B cell (primary cell): ENCODE results near the gene GCH1. TPM values are rescaled to one million over a fixed set of nuclear protein-coding genes. Genes with fewer than 3 reads are reported as not detected.

Experiments used
- ATAC-seq: fragments of 200-7000 bp; cut with Tn5 transposase; one replicate; pipeline ENCODE4 v1.10.0; 2021; ENCODE audit warnings: low read depth, mild to moderate bottlenecking, moderate number of reproducible peaks, moderate library complexity
- CTCF ChIA-PET: fragments of 350-600 bp; sonication (Branson Sonifier 250); formaldehyde crosslinking; loops from one replicate; lab custom pipeline; 2021; ENCODE audit warnings: antibody characterized with exemption, inconsistent platforms; lab: Charles Lee
- POLR2A ChIA-PET: fragments of 350-600 bp; sonication (Branson Sonifier 250); formaldehyde crosslinking; loops from one replicate; lab custom pipeline; 2021; ENCODE audit warnings: antibody characterized with exemption; lab: Charles Lee
- DNase-seq: peaks from one replicate; pipeline ENCODE4 v3.0.0; 2013
- H2AFZ ChIP-seq: 2 replicates; pipeline ENCODE4 v1.6.1; 2012; ENCODE audit warnings: mild to moderate bottlenecking, low read depth, low read length; ENCODE audit not compliant: insufficient read depth, poor library complexity, severe bottlenecking
- H3K27ac ChIP-seq, 2 donors: 1 replicate in 1 of 2; 2 replicates in 1 of 2; pipeline ENCODE4 v1.5.1; 2012 to 2013; ENCODE audit warnings: low read length in 2 of 2, mild to moderate bottlenecking in 2 of 2, moderate library complexity in 1 of 2
- H3K27me3 ChIP-seq, 4 experiments: fragments of 200-600 bp in 1 of 4; sonication (generic) in 1 of 4; replicated peaks in 1 of 4; 1 replicate in 2 of 4; 2 replicates in 2 of 4; pipeline versions ENCODE4 v1.6.1 to v1.7.0; 2013 to 2016; ENCODE audit warnings: low read length in 3 of 4, mild to moderate bottlenecking in 2 of 4, mixed read lengths in 1 of 4, moderate library complexity in 1 of 4; ENCODE audit not compliant: insufficient read depth in 4 of 4, control insufficient read depth in 3 of 4; ENCODE audit errors: control extremely low read depth in 1 of 4
- H3K36me3 ChIP-seq, 2 experiments: replicated peaks in 1 of 2; 1 replicate in 1 of 2; 2 replicates in 1 of 2; pipeline versions ENCODE4 v1.6.1 to v1.7.1; 2013; ENCODE audit warnings: low read length in 1 of 2; ENCODE audit not compliant: insufficient read depth in 2 of 2, control insufficient read depth in 1 of 2; ENCODE audit errors: control extremely low read depth in 1 of 2, extremely low read depth in 1 of 2
- H3K4me1 ChIP-seq, 2 donors: fragments of 200-600 bp in 1 of 2; sonication (generic) in 1 of 2; 1 replicate in 1 of 2; 2 replicates in 1 of 2; pipeline versions ENCODE4 v1.5.1 to v1.6.1; 2013 to 2017; ENCODE audit warnings: low read length in 2 of 2; ENCODE audit not compliant: control insufficient read depth in 2 of 2, insufficient read depth in 2 of 2
- H3K4me2 ChIP-seq: replicated peaks from 2 replicates; pipeline ENCODE3; 2012; ENCODE audit warnings: mild to moderate bottlenecking, low read depth, low read length; ENCODE audit not compliant: poor library complexity, severe bottlenecking
- H3K4me3 ChIP-seq, 5 experiments: fragments of 200-600 bp in 1 of 5; sonication (generic) in 1 of 5; 1 replicate in 3 of 5; 2 replicates in 2 of 5; pipeline versions ENCODE4 v1.5.1 to v1.7.0; 2011 to 2016; ENCODE audit warnings: low read length in 4 of 5, mild to moderate bottlenecking in 4 of 5, low read depth in 2 of 5, control low read depth in 1 of 5, moderate library complexity in 1 of 5; ENCODE audit not compliant: insufficient read depth in 1 of 5; ENCODE audit errors: control extremely low read depth in 1 of 5, extremely low read depth in 1 of 5
- H3K79me2 ChIP-seq: fragments of 200-600 bp; sonication (generic); one replicate; pipeline ENCODE4 v1.6.0; 2016; ENCODE audit warnings: low read length; ENCODE audit not compliant: control insufficient read depth, insufficient read depth
- H3K9ac ChIP-seq: fragments of 200-600 bp; sonication (generic); 2 replicates; pipeline ENCODE4 v1.6.1; 2017; ENCODE audit warnings: mild to moderate bottlenecking, low read length, moderate library complexity
- H3K9me3 ChIP-seq, 3 donors: one replicate each; pipeline versions ENCODE4 v1.6.1 to v1.7.1; 2013; ENCODE audit warnings: low read length in 2 of 3; ENCODE audit not compliant: control insufficient read depth in 2 of 3, insufficient read depth in 1 of 3; ENCODE audit errors: control extremely low read depth in 1 of 3
- H4K20me1 ChIP-seq: 2 replicates; pipeline ENCODE4 v1.6.0; 2012; ENCODE audit warnings: mild to moderate bottlenecking, low read length; ENCODE audit not compliant: insufficient read depth, control insufficient read depth, poor library complexity, severe bottlenecking
- H3K27ac Mint-ChIP-seq: one replicate; pipeline ENCODE4 v1.8.0; 2021; ENCODE audit warnings: mixed read lengths
- H3K27me3 Mint-ChIP-seq: one replicate; pipeline ENCODE4 v1.8.0; 2021; ENCODE audit warnings: mixed read lengths
- H3K4me1 Mint-ChIP-seq: one replicate; pipeline ENCODE4 v1.8.0; 2021; ENCODE audit warnings: mixed read lengths
- H3K4me3 Mint-ChIP-seq: one replicate; pipeline ENCODE4 v1.8.0; 2021; ENCODE audit warnings: mixed read lengths
- H3K9me3 Mint-ChIP-seq: one replicate; pipeline ENCODE4 v1.8.0; 2022; ENCODE audit warnings: mixed read lengths; ENCODE audit not compliant: insufficient read depth
- EZH2 ChIP-seq: IDR thresholded peaks from 2 replicates; pipeline ENCODE4 v1.6.1; 2012; ENCODE audit warnings: borderline replicate concordance, low read depth, mild to moderate bottlenecking, moderate library complexity, low read length; ENCODE audit not compliant: insufficient read depth, poor library complexity, severe bottlenecking
- WGBS: methylation state at CpG from one replicate; pipeline ENCODE4 v1.1.5; 2013; ENCODE audit warnings: missing lambda C conversion rate; ENCODE audit not compliant: insufficient coverage; 5-methylcytosine and 5-hydroxymethylcytosine counted together
- intact Hi-C: fragments of 100-400 bp; cut with micrococcal nuclease; formaldehyde crosslinking; loops from one replicate; pipeline ENCODE4 v1.10.0; 2022
- polyA plus RNA-seq: library from polyadenylated mRNA; depleted of rRNA; stranded (reverse); fragments of >200 nt; gene quantifications from 2 replicates; pipeline ENCODE4 v1.2.3, GENCODE V29; 2012
- small RNA-seq: library from RNA; depleted of rRNA; stranded (forward); fragments of <200 nt; gene quantifications from one replicate; pipeline ENCODE3, GENCODE V24; 2012; ENCODE audit warnings: low replicate concordance, low read depth; ENCODE audit not compliant: insufficient read length
- total RNA-seq, 2 donors: library from RNA; stranded (reverse); fragments of 120-200 nt in 1 of 2; gene quantifications; 1 replicate in 1 of 2; 2 replicates in 1 of 2; pipeline versions ENCODE4 v1.2.3 to v1.2.4, GENCODE V29; 2013 to 2022
- TF ChIP-seq, protein P1 (sequence below): fragments of 200-600 bp; IDR thresholded peaks from one replicate; pipeline ENCODE4 v1.8.0; 2022; ENCODE audit warnings: antibody characterized with exemption, mild to moderate bottlenecking

Gene GCH1
- total and polyA plus RNA-seq, 2 donors (not counting 1 experiment from before 2014, with no cell fraction given), result 17.0 to 24.6 TPM

DNA sequence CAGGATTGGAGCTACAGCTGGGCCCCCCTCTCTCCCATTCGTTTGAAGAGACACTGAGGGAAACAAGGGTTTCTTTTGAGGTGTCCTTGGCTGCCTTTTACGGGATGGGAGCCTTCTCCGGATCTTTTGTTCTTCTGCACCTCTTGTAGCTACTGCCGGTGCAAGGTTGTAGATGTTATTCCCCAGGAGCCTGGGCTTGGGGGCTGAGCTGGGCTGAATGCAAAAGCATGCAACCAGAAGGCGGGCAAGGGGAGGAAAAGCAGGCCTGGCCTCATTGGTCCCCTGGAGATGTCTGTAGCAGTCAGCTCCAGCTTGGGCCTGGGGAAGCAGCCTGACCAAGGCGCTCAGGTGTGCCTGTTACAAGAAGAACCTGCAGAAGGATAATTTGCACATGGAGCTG, 110.3 kb downstream of the GCH1 start:
- ChIA-PET CTCF (interaction anchor here (1.7 to 4.6 kb wide), 2 partner anchors 10 to 12 kb away, joined by 4 to 29 read pairs; no protein-coding TSS in a partner anchor), POLR2A (no interaction called here)
- Histone ChIP-seq H3K4me2 (no peak overlapping the region), H2AFZ (no peak overlapping the region), H3K27me3 (no peaks in the 10 kb centered on the region), H4K20me1 (no peaks in the 10 kb centered on the region), H3K79me2 (no peaks in the 10 kb centered on the region), H3K4me1 (no peaks in the 10 kb centered on the region), H3K4me3 (no peak overlapping the region), H3K9me3 (peaks cover 0 to 7% (median 5%) of the 10 kb centered on the region in 3 donors), H3K9ac (no peak overlapping the region), H3K36me3 (peaks cover 0 to 10% of the 10 kb centered on the region in 2 experiments), H3K27ac (no peak overlapping the region)
- WGBS, result 96% methylated on average over 5 of the region's 6 CpGs
- no peak for TF ChIP-seq EZH2
- TF ChIP-seq, protein P1, sequence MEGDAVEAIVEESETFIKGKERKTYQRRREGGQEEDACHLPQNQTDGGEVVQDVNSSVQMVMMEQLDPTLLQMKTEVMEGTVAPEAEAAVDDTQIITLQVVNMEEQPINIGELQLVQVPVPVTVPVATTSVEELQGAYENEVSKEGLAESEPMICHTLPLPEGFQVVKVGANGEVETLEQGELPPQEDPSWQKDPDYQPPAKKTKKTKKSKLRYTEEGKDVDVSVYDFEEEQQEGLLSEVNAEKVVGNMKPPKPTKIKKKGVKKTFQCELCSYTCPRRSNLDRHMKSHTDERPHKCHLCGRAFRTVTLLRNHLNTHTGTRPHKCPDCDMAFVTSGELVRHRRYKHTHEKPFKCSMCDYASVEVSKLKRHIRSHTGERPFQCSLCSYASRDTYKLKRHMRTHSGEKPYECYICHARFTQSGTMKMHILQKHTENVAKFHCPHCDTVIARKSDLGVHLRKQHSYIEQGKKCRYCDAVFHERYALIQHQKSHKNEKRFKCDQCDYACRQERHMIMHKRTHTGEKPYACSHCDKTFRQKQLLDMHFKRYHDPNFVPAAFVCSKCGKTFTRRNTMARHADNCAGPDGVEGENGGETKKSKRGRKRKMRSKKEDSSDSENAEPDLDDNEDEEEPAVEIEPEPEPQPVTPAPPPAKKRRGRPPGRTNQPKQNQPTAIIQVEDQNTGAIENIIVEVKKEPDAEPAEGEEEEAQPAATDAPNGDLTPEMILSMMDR, result no peak
- Mint-ChIP-seq H3K27ac (no peak overlapping the region), H3K9me3 (no peaks in the 10 kb centered on the region), H3K4me3 (no peak overlapping the region), H3K27me3 (no peaks in the 10 kb centered on the region), H3K4me1 (no peaks in the 10 kb centered on the region)
- DNase-seq, result no peak
- intact Hi-C loops, result no loop called here
- no peak for ATAC-seq

Small RNA genes within 50 kb of the gene (small RNA-seq; reads per million reads assigned to genes)
- gene MIR4308 (not detected), gene RNU6ATAC9P (not detected)

Other genes with a start within 250 kb of the GCH1 start
- gene WDHD1, start 124.3 kb upstream of the GCH1 start, total RNA-seq, result 6.2 and 6.5 TPM in 2 replicates
- 0.61 and 1.1 TPM in 2 replicates for gene WDHD1, start 124.3 kb upstream of the GCH1 start, polyA plus RNA-seq
- gene SOCS4, start 124.4 kb upstream of the GCH1 start, total RNA-seq, result 23.6 and 26.3 TPM in 2 replicates
- 4.7 and 22.8 TPM in 2 replicates for gene SOCS4, start 124.4 kb upstream of the GCH1 start, polyA plus RNA-seq
- gene MAPK1IP1L, start 148.8 kb upstream of the GCH1 start, total RNA-seq, result 108 and 116 TPM in 2 replicates
- 141 and 248 TPM in 2 replicates for gene MAPK1IP1L, start 148.8 kb upstream of the GCH1 start, polyA plus RNA-seq
- 21.1 and 21.2 TPM in 2 replicates for gene LGALS3, start 226.4 kb upstream of the GCH1 start, total RNA-seq
- gene LGALS3, start 226.4 kb upstream of the GCH1 start, polyA plus RNA-seq, result 6.5 and 7.0 TPM in 2 replicates